GM19025 (cell line): ENCODE results near the gene RUNX2.

Experiments used
- ATAC-seq: cut with Tn5 transposase; IDR thresholded peaks from one replicate; pipeline ENCODE4 v1.9.1; 2021; ENCODE audit warnings: mild to moderate bottlenecking, low read depth, moderate library complexity; ENCODE audit not compliant: unreplicated experiment

RUNX2 gene

GRCh38 chr6:45574014-45574461 is 245.9 kb downstream of the RUNX2 start:
- no peak for ATAC-seq

- no peak for ATAC-seq
Measured at GRCh38 chr6:45574885-45575284, 246.8 kb downstream of the RUNX2 start.

GRCh38 chr6:45576648-45577624 is 248.8 kb downstream of the RUNX2 start:
- ATAC-seq = no peak

GRCh38 chr6:45577836-45578504 is 249.8 kb downstream of the RUNX2 start:
- ATAC-seq = no peak

GRCh38 chr6:45584127-45584526 is 256.0 kb downstream of the RUNX2 start:
- no peak for ATAC-seq

- ATAC-seq = no peak
Measured at GRCh38 chr6:45586216-45587171, 258.4 kb downstream of the RUNX2 start.

- ATAC-seq = no peak
Measured at GRCh38 chr6:45587229-45588060, 259.3 kb downstream of the RUNX2 start.

GRCh38 chr6:45589367-45589766 is 261.2 kb downstream of the RUNX2 start:
- ATAC-seq = no peak

- ATAC-seq = no peak
Measured at GRCh38 chr6:45590226-45590625, 262.1 kb downstream of the RUNX2 start.

GRCh38 chr6:45590696-45591184 is 262.6 kb downstream of the RUNX2 start:
- no peak for ATAC-seq

- ATAC-seq = no peak
Measured at GRCh38 chr6:45591306-45591705, 263.2 kb downstream of the RUNX2 start.

GRCh38 chr6:45591890-45592289 is 263.8 kb downstream of the RUNX2 start:
- ATAC-seq = no peak

GRCh38 chr6:45592991-45593390 is 264.9 kb downstream of the RUNX2 start:
- no peak for ATAC-seq

- no peak for ATAC-seq
Measured at GRCh38 chr6:45595010-45595851, 267.1 kb downstream of the RUNX2 start.

GRCh38 chr6:45597424-45597823 is 269.3 kb downstream of the RUNX2 start:
- no peak for ATAC-seq

GRCh38 chr6:45599053-45599452 is 270.9 kb downstream of the RUNX2 start:
- no peak for ATAC-seq

GRCh38 chr6:45605971-45606370 is 277.8 kb downstream of the RUNX2 start:
- ATAC-seq = no peak

GRCh38 chr6:45606831-45607400 is 278.8 kb downstream of the RUNX2 start:
- no peak for ATAC-seq
